Cortex of kidney (tissue), 1 donor: ENCODE data around the gene SLC25A5.
"Not testable (repeated sequence)": the region's sequence is repeated elsewhere in the genome, so short reads cannot be mapped to it uniquely, and the experiment has no call there.

Source experiments
- DNase-seq: peaks from one replicate; lab custom pipeline; 2025; lab: John Stamatoyannopoulos, UW

SLC25A5 gene

DNA sequence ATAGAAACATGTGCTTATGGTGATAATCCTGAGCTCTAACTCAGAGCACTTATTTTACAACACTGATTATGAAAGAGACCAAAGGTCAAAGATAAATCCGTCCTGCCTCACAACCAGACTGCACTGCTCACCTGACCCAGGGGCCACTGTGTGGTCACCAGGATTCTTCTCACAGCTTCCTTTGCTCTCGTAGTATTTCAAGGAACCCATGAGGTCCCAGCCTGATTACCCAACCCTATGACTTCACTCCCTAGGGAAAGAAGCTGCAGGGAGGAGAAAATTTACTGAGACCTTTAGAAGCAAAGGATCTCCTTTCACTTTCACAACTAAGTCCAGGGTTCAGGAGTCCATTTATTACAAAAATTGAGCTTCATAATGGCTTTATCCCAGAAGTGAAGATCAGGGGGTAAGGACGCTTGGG, 9.6 kb downstream of the SLC25A5 start:
- DNase-seq: no peak

DNA sequence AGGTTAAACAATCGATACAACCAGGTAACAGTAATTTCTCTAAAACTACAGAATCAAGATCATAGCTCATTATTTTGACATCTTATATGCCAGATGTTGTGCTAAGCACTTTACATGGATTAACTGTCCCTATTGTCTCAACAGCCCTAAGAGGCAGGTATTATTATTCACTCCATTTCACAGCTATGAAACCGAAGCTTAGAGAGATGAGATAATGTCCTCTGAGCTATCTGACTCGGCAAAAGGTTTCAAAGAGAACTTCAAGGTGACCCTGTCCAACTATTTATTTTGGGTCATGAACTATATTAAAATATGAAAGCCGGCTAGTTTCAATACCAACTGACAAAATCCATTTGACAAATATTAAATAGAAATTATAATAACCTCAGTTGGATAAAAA, 10.3 kb downstream of the SLC25A5 start:
- no peak for DNase-seq

DNA sequence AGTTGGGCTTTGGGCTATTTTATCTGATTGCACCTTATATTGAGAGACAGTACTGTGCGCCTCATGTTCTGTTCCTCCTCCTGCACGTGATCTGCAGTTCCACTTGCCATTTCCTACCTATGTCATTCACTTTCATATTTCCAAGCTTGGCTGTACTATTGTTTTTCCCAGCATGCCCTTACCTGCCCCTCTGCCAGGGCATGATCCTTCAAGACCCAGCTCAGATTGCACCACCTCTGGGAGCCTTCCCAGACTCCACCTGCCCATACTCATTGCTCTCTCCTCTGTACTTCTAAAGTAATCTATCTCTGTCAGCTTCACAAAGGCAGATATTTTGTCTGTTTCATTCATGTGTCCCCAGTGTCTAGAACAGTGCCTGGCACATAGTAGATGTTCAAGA, 11.6 kb downstream of the SLC25A5 start:
- DNase-seq: no peak

DNA sequence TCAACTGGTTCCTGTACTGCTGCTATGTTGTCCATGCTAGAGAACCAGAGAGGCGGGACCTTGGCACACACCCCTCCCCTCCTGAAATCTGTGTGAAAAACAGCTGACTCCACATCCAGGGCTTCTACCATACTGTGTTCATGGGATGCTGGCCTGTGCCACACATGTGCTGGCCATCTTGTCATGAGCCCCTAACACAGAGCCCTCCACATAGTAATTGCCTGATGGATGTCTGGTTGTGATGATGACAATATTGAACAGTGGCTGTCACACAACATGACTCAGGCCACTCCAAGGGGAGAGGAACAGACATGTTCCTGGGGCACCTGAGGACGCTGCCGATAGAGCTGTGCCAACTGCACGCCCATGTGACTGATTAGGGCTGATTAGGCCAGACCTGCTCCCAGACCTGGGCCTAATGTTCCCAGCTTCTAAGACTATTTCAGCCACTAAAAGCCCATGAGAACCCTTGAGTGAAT, 13.1 kb downstream of the SLC25A5 start:
- no peak for DNase-seq

DNA sequence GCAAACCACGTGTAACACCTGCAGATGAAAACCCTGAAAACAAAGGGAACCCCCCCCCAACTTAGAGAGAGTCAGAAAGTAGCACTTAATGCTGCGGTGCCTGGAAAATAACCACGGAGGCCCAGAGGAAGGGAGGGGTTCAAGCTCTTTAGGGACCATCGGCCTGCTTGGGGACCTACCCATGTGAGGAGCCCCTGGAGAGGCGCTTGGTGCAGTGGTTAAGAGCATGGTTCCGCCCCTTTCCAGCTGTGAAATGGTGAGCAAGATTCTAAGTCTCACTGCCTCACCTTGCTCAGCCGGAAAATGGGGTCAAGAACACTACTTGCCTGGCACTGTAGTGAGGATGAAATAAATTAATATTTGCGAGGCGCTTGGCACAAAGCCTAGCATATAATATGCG, 13.8 kb downstream of the SLC25A5 start:
- no peak for DNase-seq

DNA sequence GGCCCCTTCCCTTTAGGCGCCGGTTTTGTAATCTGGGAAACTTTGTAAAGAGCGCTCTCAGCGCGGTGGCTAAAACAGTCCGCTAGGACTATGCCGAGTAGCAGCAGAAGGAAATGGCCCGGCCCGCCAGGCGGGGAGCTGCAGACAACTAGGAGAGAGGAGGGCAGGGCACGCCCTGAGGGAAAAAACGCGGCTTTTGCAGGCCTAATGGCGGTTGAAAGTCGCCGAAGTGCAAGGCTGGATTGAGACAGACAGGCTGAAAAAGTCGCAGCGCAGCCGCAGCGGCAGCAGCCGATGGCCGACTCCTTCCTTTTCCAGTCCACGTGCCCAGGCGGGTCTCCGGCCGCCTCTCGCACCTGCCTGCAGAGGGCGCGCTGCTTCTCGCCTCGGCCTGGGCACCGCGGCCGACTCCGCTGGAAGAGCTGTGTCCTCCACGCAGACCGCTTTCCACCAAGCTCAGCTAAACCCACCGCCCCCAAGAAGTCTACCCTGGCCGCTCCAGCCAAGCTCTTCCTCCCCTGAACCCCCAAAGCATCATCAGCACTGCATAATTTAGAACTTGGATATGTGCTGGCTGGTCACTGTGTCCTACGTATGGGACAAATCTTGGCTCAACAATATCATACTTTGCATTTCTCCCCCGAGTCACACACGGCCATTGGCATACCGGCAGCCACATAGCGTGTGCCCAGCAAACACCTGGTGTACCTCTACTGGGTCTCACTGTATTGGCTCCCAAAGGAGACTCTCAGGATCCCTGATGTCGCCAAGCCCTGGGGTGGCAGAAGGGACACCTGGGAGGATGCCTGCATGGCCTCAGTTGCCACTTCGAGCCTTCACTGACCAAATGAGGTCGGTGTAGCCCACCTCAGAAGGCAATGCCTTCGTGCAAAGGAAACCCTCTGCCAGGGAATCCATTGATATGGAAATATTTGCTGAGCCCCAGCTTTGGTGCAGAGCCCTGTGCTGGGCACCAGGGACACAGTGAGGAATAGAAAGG, 14.5 kb downstream of the SLC25A5 start:
- DNase-seq: peak; percentile 3

DNA sequence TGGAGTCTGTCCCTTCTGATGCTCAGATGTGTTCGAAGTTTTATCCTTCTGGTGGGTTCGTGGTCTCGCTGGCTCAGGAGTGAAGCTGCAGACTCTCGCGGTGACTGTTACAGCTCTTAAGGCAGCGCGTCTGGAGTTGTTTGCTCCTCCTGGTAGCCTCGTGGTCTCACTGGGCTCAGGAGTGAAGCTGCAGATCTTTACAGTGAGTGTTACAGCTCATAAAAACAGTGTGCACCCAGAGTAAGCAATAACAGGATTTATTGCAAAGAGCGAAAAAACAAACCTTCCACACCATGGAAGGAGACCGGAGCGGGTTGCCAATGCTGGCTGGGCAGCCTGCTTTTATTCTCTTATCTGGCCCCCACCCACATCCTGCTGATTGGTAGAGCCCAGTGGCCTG, 18.5 kb downstream of the SLC25A5 start:
- DNase-seq: no peak

DNA sequence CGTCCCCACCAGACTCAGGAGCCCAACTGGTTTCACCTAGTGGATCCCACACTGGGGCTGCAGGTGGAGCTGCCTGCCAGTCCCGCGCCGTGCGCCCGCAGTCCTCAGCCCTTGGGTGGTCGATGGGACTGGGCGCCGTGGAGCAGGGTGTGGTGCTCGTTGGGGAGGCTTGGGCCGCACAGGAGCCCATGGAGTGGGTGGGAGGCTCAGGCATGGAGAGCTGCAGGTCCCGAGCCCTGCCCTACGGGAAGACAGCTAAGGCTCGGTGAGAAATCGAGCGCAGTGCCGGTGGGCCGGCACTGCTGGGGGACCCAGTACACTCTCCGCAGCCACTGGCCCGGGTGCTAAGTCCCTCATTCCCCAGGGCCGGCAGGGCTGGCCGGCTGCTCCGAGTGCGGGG, 19.5 kb downstream of the SLC25A5 start:
- not testable (repeated sequence) for DNase-seq

DNA sequence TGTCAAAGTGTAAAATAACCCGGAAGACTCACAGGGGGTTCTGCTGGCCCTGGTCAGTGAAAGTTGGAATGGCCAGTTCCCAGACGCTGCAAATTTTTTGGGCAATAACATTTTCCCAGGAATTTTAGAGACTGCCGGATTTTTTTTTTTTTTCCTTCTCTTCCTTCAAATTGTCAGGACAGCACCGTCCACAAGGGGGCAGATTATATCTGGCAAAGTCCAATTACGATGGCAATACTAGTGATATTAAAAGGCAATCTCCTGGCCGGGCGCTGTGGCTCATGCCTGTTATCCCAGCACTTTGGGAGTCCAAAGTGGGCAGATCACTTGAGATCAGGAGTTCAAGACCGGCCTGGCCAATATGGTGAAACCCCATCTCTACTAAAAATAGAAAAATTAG, 20.5 kb downstream of the SLC25A5 start:
- no peak for DNase-seq

DNA sequence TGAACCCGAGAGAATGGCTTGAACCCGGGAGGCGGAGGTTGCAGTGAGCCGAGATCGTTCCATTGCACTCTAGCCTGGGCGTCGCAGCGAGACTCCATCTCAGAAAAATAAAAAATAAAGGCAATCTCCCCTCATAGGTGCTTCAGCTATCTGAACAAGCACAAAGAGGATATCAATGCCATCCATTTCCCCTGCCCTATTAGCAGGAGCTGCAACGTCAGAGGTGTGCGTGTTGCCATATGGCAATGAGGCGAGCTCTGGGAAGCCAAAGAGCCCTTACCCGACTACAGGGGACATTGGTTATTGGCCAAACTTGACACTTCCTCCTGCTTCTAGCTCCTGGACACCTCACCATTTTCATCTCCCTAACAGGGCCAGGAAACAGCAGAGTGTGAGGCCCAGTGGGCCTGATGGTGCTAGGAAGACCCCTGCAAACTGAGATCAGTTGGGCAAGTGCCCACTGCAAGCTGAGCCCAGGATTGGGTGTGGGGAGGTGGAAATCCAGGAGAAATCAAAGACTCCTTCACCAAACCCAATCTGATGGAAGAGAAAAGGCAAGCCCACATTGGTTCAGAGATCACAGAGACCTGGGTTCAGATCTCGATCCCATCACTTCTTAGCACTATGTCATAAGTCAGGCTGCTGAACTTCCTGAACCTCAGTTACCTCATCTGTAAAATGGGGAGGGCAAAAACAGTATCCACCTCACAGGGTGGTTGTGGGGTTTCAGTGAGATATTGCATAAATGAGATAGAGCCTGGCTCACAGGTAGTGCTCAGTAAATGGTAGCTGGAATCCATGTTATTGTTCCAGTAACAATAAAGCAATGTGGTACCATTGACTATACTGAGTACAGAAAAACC, 21.2 kb downstream of the SLC25A5 start:
- no peak for DNase-seq

DNA sequence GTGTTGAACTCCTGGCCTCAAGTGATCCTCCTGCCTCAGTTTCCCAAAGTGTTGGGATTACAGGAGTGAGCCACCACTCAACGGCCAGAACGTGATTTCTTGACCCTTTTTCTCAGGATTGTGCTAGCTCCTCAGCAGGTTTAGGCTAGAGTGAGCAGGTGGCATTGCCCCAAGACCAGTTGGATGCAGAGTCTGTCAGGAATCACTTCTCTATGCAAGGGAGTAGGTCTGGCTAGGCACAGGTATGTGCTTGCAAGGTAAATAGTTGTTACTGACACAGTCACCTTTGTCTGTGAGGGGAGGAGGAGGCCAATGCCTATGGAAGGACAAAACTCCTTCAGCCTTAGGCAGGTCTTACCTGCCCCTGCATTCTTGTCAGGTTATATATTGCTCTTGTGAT, 24.2 kb downstream of the SLC25A5 start:
- no peak for DNase-seq

DNA sequence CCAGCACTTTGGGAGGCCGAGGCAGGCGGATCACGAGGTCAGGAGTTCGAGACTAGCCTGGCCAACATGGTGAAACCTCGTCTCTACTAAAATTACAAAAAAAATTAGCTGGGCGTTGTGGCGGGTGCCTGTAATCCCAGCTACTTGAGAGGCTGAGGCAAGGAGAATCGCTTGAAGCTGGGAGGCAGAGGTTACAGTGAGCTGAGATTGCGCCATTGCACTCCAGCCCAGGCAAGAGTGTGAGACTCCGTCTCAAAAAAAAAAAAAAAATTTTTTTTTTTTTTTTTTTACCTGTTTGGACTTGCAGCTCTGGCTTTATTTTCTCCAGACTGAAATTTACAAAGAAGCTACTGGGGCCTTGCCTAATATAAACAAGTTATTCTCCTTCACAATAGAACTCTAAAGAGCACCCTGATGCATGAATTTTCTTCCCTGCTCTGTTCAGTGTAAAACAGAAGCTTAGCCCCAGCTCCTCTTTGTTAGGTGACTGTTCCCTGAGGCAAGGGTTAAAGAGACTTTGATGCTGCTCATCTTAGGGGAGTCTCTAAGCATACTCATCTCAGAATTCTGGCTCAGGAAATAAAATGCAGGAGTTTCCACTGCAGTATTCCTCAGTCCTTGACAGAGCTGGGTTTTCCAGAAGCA, 25.7 kb downstream of the SLC25A5 start:
- not testable (repeated sequence) for DNase-seq

DNA sequence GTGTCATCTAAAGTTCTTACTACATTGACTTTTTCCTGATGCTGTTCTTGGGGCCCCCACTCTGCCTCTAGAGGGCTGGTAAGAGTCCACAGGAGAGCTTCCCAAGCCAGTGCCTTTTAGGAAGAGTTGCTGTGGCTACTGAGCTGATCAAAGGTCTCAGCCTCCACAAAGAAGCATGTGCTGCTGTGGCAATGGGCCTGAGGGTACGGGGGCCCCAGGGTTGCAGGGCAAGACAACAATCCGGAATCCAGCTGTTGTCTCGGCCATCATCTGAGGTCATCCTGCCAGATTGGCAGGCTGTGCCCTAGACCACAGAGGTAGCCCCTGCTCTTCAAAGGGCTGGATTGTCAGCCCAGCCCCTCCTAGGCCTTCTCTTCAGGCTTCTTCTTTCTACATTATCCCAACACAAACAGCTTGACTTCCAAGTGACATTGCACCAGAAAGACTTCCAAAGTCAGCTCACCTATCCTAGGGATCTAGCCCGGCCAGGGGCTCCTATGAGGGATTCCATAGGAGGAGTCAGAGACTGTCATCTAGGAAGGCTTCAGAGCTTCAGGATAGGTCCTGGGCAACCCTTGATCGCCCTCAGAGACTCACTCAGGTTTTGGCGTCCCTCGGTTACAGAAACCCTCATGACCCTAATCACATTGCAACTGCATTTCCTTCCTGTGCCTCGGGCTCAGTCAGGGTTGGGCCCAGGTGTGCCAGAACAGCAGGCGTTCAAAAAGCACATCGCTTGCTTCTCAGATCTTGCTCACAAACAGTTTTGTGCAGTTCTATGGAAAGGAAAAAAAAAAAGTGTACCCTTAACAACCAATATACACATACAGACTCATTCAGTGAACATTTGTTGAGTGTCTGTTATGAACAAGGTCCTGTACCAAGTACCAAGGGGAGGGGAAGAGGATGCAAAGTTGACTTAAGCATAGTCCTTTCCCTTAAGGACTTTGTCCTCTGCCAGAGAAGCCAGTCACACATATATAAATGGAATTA, 27.8 kb downstream of the SLC25A5 start:
- DNase-seq: no peak

DNA sequence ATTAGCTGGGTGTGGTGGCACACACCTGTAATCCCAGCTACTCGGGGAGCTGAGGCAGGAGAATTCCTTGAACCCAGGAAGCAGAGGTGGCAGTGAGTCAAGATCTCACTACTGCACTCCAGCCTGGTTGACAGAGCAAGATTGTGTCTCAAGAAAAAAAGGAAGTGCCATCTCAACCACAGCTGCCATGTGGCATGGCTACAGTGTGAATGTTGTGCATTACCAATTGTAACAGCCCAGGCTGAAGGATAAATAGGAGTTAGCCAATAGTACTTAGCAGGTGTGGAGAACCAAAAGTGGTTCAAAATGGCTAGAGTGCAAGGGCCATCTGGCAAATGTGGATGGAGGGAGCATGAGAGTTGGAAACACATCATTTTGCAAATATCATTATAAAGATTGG, 28.9 kb downstream of the SLC25A5 start:
- DNase-seq: no peak

DNA sequence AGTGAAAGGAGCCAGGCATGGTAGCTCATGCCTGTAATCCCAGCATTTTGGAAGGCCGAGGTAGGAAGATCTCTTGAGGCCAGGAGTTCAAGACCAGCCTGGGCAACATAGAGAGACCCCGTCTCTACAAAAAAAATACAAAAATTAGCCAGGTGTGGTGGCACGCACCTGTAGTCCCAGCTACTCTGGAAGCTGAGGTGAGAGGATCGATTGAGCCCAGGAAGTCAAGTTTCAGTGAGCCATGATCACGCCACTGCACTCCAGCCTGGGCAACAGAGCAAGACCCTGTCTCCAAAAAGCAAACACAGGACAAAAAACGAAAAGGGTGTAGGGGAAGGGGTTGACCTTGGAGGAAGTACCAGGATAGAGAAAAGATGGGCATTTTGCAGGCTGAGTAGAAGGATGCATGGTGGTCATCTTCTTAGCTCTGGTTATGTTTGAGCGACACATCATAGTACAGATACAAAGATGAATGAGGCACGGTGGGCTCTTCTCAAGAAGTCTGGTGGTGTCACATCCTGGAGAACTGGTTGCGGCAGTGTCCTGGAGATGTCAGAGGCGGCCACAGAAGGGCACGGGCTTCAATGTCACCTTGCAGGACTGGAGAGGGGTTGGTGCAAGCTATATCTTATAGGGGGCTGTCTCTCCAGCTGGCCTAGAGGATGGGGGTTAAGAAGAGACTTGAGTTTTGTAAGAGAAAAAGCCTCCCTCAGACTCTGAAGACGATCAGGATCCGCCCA, 32.0 kb downstream of the SLC25A5 start:
- no peak for DNase-seq

DNA sequence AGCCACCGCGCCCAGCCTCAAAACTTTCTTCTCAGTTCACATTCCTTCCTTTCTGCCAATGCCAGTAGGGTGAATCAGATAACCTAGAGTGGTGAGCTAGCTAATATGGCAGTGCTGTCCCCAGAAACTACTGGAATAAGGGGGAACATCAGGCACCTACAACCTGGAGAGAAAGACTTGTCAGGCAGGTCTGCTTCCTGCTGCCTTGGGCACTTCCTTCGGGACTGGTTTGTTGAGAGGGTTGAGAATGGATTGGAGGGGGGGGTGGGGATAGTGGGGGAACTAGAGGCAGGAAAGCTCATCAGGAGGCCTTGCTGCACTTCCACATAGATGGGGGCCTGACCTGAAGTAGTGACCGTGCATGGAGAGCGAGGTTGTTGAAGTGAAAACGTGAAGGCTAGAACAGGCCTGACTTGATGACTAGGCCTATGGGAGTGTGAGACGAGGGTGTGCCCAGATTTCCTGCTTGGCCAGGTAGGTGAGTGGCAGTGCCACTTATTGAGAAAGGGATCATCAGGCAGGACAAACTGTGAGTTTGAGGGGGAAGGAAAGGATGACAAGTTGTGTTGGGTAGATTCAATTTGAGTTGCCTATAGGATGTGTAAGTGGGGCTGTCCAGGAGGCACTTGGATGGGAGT, 33.4 kb downstream of the SLC25A5 start:
- no peak for DNase-seq

DNA sequence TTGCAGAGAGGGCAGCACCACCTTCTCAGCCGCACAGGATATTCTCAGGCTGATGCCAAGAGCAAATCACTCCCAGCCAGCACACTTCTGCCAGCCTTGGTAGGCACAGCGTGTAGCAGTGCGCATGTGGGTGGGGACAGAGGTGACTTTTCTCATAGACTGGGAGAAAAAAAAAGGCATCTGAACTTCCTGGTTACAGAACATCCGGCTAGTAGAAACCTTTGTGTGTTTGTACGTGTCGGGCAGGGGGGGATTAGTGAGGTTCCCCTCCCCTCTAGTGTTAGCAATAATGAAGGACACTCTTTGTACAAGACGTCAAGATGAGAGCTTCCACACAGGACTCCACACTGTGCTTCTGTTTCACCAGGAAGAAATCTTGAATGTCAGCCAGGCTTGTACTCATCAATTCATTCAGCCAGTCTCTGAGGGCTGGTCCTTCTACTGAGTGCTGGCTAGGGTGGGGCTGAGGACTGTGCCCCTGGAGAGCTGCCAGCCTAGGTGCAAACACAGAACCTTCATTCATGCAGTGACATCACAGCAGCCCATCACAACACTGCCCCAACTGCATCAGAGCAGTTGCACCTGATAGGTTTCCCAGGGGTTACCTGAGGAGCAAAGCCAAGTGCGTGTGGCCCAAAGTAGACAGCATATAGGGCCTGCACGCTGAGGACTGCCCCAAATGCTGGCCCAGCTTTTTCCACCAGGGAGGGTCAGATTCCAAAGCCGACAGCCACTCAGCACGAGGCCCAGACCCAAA, 34.7 kb downstream of the SLC25A5 start:
- no peak for DNase-seq

DNA sequence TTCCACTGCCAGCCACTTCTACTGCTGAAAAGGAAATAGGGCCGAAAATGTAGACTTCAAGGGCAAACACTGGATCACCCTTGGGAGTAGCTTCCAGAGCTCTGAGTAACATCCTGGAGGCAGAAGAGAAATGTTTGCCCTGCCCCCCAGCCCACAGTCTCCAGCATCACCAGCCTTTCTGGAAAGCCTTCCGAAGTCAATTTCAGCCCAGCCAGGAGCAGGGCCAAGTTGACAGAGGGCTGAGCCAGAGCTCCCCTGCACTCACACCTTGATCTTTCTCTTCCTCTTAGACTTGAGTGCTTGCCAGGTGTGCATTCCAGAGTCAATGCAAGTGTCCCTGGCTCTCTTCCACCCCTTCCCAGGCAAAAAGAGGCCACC, 35.2 kb downstream of the SLC25A5 start:
- DNase-seq: no peak

DNA sequence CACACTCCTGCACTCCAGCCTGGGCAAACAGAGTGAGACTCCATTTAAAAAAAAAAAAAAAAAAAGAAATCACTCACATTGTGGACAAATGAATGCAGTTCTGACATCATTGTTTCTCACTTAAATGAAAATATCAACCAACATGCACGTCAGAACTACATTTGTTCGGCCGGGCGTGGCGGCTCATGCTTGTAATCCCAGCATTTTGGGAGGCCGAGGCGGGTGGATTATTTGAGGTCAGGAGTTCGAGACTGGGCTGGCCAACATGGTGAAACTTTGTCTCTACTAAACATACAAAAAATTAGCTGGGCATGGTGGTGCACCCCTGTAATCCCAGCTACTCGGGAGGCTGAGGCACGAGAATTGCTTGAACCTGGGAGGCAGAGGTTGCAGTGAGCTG, 36.9 kb downstream of the SLC25A5 start:
- not testable (repeated sequence) for DNase-seq
